NCI-H2227 (cell line): ENCODE measurements around the gene ICAM4.
A peak's percentile ranks its signal among the peaks of the same experiment; 100 is the strongest.
"Not testable (repeated sequence)": the region's sequence is repeated elsewhere in the genome, so short reads cannot be mapped to it uniquely, and the experiment has no call there.

Source experiments
- DNase-seq: peaks from one replicate; lab custom pipeline; 2025; ENCODE audit not compliant: unreplicated experiment; lab: John Stamatoyannopoulos, UW

Gene ICAM4

DNA sequence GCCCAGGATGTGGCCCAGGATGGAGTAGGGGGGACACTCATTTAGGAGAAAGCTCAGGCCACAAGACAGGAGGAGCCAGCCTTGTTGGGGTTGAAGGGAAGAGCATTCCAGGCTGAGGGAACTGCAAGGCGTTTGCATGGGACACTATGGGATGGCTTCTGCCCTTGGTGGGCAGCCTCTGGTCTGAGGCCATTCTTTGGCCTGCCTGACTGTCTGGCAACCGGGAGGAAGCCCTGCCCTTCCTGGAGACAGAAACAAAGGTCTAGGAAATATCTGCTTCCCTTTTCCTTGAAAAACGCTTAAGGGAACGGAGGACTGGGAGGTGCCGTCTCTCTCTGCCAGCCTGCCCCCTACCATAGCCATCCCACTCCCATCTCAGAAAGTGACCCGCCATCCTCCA, 18.7 kb upstream of the ICAM4 start:
- no peak for DNase-seq

DNA sequence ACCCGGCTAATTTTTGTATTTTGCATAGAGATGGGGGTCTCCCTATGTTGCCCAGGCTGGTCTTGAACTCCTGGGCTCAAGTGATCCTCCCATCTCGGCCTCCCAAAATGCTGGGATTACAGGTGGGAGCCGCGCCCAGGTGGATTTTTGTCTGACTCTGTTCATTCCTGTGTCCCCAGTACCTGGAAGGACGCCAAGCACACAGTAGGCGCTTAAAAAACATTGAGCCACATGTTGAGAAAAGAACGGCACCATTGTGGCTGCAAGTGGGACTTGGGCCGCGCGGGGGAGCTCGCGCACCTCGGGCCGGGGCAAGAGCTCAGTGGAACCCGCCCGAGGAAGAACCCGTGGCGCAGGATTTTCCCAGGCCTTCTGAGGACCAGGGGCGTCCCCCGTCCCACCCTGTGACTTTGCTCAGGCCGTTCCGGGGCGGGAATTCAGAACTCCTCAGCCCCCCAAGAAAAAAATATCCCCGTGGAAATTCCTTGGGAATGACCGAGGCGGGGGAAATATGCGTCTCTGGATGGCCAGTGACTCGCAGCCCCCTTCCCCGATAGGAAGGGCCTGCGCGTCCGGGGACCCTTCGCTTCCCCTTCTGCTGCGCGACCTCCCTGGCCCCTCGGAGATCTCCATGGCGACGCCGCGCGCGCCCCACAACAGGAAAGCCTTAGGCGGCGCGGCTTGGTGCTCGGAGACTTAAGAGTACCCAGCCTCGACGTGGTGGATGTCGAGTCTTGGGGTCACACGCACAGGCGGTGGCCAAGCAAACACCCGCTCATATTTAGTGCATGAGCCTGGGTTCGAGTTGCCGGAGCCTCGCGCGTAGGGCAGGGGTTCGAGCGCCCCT, 17.2 kb upstream of the ICAM4 start:
- peak; percentile 76 for DNase-seq

DNA sequence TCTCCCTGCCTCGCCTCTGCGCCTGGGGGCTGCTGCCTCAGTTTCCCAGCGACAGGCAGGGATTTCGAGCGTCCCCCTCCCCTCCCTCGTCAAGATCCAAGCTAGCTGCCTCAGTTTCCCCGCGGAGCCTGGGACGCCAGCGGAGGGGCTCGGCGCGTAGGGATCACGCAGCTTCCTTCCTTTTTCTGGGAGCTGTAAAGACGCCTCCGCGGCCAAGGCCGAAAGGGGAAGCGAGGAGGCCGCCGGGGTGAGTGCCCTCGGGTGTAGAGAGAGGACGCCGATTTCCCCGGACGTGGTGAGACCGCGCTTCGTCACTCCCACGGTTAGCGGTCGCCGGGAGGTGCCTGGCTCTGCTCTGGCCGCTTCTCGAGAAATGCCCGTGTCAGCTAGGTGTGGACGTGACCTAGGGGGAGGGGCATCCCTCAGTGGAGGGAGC, 16.6 kb upstream of the ICAM4 start:
- DNase-seq: no peak

DNA sequence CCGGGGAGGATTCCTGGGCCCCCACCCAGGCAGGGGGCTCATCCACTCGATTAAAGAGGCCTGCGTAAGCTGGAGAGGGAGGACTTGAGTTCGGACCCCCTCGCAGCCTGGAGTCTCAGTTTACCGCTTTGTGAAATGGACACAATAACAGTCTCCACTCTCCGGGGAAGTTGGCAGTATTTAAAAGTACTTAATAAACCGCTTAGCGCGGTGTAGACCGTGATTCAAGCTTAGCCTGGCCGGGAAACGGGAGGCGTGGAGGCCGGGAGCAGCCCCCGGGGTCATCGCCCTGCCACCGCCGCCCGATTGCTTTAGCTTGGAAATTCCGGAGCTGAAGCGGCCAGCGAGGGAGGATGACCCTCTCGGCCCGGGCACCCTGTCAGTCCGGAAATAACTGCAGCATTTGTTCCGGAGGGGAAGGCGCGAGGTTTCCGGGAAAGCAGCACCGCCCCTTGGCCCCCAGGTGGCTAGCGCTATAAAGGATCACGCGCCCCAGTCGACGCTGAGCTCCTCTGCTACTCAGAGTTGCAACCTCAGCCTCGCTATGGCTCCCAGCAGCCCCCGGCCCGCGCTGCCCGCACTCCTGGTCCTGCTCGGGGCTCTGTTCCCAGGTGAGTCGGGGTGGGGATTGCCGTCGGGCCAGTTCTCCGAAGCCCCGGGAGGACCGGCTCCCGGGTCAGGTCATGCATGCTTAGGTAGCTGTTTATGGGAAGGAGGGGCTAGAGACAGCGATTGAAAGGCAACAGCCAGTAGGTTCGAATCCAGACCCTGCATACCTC, 15.9 kb upstream of the ICAM4 start, which contains the start of gene ICAM1:
ICAM1 (plus strand) TSS at position 505 of the 779 bp plus-strand sequence; CDS start at position 545, 40 bp downstream.
- peak; percentile 6 for DNase-seq

DNA sequence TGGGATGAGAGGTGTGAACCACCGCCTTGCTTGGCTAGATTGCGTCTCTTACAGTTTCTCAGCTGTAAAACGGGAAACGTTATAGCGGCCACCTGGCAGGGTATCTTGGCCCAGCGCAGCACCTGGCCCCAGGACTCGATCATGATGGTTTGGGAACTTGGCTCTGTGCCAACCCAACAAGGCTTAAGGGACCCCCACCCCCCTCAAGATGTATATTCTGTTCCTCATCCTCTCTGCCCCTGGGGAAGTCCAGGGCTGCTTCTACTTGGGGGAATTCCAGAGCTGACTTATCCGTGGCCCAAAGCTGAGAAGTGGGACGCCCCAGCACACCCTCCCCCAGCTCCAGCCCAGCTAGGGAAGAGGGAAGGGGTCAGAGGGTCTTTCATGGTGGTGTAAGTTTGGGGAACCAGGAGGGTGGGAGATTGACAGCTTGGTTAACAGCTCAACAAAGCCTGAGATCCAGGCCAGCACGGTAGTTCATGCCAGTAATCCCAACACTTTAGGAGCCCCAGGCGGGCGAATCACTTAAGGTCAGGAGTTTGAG, 15.1 kb upstream of the ICAM4 start:
- DNase-seq: no peak

DNA sequence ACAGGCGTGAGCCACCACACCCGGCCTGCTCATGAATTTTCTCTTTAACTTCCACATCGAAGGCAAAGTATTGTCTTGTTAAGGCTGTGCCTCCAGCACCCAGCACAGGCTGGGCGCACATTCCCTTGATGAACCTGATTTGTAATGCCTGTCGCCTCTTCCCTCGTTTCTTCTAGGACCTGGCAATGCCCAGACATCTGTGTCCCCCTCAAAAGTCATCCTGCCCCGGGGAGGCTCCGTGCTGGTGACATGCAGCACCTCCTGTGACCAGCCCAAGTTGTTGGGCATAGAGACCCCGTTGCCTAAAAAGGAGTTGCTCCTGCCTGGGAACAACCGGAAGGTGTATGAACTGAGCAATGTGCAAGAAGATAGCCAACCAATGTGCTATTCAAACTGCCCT, 12.2 kb upstream of the ICAM4 start:
- no peak for DNase-seq

DNA sequence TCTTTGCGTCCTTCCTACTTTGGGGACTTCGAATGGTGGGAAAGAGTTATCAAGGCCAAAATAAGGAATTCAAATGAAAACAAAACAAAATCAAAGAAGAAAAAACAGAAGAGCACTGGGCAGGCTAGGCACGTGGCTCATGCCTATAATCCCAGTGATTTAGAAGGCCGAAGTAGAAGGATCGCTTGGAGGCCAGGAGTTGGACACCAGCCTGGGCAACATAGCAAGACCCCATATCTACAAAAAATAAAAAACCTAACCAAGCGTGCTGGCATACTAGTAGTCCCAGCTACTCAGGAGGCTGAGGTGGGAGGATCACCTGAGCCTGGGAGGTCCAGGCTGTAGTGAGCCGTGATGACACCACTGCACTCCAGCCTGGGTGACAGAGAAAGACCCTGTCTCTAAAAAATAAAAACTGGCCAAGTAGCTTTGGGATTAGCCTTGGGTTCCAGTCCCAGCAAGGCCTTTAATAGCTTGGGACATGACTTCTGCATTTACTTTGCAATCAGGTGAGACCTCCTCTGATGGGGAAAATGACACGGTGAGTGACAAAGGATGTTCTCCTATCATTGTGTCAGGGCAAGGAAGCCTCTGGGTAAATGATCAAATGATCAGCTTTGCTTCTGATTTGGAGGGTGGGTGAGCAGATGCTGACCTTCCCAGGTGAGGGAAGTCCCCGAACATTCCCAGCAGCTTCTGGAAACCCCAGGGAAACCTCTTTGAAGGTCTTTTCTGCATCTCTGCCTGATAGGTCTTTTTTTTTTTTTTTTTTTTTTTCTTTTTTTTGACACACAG, 8.8 kb upstream of the ICAM4 start:
- DNase-seq: no peak

DNA sequence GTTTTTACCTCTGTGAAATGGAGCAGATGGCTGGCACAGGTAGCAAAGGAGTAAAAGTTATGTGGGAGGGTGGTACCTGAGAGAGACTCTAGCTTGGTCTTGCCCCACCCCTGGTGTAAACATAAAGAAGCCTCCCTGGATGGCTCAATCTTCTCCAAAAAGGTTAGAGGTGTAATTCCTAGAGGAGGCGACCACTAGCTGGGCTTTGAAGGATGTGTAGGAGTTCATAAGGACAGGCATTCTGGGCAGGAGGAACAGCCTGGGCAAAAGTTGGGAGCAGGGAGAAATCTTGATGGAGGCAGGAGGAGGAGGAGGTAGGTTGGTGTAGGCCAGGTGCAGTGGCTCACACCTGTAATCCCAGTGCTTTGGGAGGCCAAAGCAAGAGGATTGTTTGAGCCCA, 7.8 kb upstream of the ICAM4 start:
- no peak for DNase-seq

DNA sequence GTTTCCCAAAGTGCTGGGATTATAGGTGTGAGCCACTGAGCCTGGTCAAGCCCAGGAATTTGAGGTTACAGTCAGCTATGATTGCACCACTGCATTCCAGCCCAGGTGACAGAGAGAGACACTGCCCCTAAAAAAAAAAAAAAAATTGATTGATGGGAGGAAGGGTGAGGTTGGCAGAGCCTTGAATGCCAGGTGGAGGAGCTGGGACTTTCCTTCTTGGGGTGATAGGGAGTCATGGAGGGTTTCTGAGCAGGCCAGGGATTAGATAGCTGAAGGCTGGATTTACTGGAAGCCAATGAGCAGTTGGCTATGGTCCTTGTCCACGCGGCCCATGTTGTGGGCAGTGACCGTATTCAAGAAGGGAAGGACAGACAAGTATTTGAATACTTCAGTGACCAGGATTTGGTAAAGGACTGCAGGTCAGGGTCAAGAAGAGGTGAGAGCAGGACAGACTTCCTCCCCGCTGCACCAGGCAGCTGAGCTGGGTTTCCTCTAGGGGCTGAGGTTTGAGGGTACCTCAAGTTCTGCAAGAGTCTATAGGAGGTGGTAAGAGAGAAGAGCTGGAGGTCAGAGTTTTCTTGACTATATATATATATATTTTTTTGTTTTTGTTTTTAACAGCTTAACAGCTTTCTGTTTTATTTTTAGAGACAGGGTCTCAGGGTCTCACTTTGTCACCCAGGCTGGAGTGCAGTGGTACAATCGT, 6.9 kb upstream of the ICAM4 start:
- DNase-seq: no peak

DNA sequence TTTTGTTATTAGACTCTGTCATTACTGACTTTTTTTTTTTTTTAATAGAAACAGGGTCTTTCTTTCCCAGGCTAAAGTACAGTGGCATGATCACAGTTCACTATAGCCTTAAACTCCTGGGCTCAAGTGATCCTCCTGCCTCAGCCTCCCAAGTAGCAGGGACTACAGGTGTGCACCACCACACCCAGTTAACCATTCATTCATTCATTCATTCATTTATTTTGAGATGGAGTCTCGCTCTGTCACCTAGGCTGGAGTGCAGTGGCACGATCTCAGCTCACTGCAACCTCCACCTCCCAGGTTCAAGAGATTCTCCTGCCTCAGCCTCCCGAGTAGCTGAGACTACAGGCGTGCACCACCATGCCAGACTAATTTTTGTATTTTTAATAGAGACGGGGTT, 4.7 kb upstream of the ICAM4 start:
- not testable (repeated sequence) for DNase-seq

DNA sequence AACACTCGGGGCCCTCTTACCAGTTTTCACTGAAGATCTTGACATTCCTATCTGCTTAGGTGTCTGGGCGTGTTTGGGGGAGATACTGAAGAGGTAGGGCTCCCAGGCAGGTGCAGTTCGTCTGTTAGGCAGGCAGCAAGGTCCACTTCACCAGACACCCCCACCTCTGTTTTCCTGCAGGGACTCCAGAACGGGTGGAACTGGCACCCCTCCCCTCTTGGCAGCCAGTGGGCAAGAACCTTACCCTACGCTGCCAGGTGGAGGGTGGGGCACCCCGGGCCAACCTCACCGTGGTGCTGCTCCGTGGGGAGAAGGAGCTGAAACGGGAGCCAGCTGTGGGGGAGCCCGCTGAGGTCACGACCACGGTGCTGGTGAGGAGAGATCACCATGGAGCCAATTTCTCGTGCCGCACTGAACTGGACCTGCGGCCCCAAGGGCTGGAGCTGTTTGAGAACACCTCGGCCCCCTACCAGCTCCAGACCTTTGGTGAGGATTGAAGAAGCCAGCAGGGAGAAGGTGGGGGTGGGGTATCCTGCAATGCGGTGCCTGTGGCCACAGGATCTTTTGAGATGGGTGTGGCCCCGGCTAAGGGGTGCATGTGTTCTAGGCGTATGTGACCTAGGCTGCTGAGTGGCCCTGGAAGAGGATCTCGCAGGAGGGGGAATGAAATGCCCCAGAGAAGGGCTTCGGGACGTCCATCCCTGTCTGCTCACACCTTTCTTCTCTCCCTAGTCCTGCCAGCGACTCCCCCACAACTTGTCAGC, 3.3 kb upstream of the ICAM4 start:
- no peak for DNase-seq

DNA sequence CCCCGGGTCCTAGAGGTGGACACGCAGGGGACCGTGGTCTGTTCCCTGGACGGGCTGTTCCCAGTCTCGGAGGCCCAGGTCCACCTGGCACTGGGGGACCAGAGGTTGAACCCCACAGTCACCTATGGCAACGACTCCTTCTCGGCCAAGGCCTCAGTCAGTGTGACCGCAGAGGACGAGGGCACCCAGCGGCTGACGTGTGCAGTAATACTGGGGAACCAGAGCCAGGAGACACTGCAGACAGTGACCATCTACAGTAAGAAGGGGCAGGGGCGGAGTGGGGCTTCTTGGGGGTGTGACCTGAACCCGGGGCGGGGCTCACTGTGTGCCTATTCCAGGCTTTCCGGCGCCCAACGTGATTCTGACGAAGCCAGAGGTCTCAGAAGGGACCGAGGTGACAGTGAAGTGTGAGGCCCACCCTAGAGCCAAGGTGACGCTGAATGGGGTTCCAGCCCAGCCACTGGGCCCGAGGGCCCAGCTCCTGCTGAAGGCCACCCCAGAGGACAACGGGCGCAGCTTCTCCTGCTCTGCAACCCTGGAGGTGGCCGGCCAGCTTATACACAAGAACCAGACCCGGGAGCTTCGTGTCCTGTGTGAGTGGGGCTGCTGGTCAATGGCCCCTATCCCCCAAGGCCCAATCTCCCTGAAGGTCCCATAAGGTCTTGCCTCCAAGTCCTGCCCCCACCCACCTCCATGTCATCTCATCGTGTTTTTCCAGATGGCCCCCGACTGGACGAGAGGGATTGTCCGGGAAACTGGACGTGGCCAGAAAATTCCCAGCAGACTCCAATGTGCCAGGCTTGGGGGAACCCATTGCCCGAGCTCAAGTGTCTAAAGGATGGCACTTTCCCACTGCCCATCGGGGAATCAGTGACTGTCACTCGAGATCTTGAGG, 2.4 kb upstream of the ICAM4 start:
- no peak for DNase-seq

DNA sequence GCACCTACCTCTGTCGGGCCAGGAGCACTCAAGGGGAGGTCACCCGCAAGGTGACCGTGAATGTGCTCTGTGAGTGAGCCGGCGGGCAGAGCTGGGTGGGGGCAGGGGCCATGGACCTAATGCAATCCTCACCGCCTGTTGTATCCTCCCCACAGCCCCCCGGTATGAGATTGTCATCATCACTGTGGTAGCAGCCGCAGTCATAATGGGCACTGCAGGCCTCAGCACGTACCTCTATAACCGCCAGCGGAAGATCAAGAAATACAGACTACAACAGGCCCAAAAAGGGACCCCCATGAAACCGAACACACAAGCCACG, 1.8 kb upstream of the ICAM4 start:
- no peak for DNase-seq

DNA sequence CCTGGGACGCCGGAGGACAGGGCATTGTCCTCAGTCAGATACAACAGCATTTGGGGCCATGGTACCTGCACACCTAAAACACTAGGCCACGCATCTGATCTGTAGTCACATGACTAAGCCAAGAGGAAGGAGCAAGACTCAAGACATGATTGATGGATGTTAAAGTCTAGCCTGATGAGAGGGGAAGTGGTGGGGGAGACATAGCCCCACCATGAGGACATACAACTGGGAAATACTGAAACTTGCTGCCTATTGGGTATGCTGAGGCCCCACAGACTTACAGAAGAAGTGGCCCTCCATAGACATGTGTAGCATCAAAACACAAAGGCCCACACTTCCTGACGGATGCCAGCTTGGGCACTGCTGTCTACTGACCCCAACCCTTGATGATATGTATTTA, 1.4 kb upstream of the ICAM4 start:
- DNase-seq: no peak

DNA sequence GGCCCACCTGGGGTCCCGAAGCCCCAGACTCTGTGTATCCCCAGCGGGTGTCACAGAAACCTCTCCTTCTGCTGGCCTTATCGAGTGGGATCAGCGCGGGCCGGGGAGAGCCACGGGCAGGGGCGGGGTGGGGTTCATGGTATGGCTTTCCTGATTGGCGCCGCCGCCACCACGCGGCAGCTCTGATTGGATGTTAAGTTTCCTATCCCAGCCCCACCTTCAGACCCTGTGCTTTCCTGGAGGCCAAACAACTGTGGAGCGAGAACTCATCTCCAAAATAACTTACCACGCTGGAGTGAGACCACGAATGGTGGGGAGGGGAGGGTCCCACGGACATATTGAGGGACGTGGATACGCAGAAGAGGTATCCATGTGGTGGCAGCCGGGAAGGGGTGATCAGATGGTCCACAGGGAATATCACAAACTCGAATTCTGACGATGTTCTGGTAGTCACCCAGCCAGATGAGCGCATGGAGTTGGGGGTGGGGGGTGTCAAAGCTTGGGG, 2.0 kb downstream of the ICAM4 start:
- peak; percentile 57 for DNase-seq

DNA sequence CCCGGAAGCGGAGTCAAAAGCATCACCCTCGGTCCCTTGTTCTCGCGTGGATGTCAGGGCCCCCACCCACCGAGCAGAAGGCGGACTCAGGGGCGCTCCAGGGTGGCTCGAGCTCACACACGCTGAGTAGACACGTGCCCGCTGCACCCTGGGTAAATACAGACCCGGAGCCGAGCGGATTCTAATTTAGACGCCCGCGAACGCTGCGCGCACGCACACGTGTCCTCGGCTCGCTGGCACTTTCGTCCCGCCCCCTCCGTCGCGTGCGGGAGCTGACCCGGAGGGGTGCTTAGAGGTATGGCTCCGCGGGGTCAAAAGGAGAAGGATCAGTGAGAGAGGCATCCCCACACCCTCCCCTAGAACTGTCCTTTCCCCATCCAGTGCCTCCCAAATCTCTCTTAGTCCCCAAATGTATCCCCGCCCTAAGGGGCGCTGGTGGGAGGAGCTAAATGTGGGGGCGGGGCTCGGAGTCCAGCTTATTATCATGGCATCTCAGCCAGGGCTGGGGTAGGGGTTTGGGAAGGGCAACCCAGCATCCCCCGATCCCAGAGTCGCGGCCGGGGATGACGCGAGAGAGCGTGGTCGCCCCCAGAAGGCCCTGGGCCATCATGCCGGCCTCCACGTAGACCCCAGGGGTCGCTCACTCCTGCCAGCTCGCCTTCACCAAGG, 2.5 kb downstream of the ICAM4 start:
- DNase-seq: peak; percentile 86

DNA sequence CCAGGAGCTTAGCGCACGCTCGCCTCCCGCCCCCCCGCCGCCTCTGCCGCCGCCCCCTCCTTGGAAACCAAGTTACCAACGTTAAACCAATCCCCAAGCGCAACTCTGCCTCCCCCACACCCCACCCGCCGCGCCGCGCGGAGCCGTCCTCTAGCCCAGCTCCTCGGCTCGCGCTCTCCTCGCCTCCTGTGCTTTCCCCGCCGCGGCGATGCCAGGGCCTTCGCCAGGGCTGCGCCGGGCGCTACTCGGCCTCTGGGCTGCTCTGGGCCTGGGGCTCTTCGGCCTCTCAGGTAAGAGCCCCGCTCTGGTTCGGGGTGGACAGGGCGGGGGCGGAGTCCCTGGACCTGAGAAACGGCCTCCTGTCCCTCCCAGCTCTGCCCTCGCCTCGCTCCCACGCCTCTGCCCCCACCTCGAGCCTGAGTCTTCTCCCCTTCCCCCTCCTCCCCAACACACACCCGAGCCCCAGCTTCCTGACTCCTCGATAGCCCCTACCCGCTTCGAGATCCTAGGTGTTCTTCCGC, 3.1 kb downstream of the ICAM4 start, which contains the start of gene ICAM5:
ICAM5 (plus strand) TSS at position 117 of the 521 bp plus-strand sequence; CDS start at position 209, 92 bp downstream.
- no peak for DNase-seq
